HG03060 (cell line): ENCODE data around the gene MYH6.

Experiments
- ATAC-seq: cut with Tn5 transposase; IDR thresholded peaks from one replicate; pipeline ENCODE4 v1.9.1; 2021; ENCODE audit warnings: low read depth, moderate number of reproducible peaks; ENCODE audit not compliant: unreplicated experiment

Gene MYH6

DNA sequence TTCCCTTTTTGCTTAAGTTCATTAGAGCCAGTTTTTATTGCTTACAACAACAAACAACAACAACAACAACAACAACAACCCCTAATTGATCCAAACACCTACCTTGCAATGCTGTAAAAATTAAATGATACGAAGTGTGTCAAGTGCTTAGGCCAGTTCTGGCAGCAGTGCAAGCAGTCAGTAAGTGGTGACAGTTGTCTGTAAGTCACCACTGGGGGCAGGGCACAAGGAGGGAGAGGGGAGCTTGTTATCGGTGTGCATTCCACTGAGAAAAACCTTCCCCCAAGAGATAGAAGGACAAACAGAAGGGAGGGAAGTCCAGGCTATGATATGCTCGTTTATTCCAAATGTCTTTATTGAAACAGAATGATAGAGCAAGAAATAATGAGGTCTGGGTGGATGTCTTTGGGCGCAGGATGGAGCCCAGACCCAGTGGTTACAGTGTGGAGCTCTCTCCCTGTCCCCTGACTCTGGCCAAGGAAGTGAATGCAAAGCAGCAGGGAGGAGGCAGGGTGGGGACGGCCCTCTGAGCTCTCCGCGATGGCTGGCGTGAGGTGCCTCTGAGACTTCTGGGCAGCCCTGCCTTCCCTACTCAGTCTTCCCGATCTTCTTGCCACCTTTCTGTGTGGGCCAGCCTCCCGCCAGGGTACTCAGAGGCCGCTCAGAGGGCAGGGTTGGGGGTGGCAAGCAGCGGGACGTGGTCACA is 61.9 kb downstream of the MYH6 start:
- no peak for ATAC-seq

GRCh38 chr14:23344481-23344880 is 63.6 kb downstream of the MYH6 start:
- ATAC-seq, result no peak

DNA sequence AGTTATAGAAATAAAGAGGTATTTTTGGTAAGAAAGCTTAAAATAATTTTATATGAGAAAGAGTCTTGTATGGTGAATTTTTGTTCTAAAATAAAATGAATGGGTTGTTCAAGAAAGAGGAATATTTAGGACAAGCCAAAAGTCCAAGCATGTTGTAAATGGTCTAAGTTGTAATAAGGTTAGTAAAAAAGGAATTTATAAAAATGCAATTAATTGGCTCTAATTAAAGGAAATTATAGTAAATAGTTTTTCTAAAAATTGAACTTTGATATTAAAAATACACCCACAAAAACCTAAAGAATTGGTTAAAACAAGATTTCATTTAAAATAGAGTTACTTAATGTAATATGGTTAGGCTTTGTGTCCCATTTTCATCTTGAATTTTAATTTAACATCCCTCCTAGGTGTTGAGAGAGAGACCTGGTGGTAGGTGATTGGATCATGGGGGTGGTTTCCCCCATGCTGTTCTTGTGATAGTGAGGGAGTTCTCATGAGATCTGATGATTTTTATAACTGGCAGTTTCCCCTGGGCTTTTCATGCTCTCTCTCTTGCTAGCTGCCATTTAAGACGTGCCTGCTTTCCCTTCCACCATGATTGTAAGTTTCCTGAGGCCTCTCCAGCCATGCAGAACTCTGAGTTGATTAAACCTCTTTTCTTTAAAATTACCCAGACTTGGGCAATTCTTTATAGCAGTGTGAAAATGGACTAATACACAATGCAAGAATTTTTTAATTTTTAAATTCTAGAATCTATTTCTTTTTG is 68.4 kb downstream of the MYH6 start:
- no peak for ATAC-seq

DNA sequence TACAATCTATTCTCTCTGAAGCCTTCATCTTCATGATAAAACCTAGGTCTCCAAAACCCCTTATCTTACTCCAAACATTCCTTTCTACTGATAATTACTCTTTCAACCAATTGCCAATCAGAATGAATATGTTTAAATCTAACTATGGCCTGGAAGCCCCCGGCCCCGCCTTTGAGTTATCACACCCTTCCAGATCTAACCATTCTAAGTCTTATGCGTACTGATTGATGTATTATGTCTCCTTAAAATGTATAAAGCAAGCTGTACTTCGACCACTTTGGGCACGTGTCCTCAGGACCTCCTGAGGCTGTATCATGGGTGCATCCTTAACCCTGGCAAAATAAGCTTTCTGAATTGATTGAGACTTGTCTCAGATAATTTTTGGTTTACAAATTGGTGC is 72.5 kb downstream of the MYH6 start:
- no peak for ATAC-seq
